GM18907 (cell line): ENCODE data around the gene LRP2.

Experiments
- ATAC-seq: cut with Tn5 transposase; IDR thresholded peaks from one replicate; pipeline ENCODE4 v1.9.1; 2021; ENCODE audit warnings: mild to moderate bottlenecking, moderate library complexity; ENCODE audit not compliant: unreplicated experiment

LRP2 gene

DNA sequence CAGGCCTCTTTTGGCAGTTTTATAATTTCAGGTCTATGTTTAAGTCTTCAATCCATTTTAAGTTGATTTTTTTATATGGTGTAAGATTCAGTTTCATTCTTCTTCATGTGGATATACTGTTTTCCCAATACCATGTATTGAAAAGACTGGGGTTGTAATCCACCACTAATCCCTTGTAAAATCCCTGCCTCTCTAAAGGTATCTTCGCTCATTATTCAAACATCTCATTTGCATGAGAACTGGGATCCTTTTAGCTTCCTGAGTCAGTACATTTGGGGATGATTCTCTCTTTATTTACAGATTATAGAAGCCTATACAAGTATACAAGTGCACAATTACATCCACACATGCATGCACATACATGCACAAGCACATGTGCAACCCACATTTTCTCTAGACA, 267.7 kb downstream of the LRP2 start:
- ATAC-seq = no peak

DNA sequence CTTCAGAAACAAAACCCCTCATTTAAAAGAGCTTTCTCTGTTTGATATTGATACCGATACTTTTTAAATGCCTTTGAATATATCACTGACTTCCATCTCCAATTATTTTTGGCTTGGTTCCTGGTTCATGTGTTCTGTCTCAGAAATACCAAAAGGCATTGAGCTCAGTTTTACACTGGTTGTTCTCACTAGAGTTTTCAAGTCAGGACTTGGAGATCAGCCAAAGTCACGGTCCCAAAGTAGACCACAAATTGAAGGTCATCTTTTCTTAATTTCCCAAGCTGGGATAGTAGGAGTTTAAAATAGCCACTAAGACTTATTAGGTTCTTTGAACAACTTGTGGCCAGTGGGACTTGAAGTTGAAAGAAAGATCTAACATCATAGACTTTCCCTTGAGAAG, 268.8 kb downstream of the LRP2 start:
- no peak for ATAC-seq

DNA sequence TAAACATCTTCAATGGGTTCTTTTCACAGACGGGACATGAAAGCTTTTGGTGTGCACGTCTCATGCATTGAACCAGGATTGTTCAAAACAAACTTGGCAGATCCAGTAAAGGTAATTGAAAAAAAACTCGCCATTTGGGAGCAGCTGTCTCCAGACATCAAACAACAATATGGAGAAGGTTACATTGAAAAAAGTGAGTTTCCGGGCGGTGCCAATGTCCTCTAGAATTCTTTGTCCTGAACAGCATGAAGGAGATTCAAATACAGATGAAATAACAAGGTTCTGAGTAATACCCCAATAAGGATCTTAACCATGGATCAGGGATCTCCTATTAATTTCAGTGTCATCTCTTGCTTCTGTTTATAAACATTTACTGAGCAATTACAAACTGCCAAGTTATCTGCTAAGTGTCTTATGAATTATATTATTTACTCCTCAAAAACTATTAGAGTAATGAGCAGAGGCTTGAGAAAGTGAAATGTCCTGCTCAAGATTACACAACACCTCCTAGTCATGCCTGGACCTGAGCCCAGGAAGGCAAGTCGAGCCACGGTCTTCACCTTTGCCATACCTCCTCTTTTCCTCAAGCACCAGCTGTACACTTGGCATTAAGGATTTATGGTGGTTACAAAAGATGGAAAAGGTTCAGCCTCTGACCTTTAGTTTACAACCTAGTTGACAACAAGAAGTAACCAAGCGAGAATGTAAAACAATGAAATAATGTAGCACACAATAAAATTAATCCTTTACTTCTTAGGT, 270.4 kb downstream of the LRP2 start:
- no peak for ATAC-seq

DNA sequence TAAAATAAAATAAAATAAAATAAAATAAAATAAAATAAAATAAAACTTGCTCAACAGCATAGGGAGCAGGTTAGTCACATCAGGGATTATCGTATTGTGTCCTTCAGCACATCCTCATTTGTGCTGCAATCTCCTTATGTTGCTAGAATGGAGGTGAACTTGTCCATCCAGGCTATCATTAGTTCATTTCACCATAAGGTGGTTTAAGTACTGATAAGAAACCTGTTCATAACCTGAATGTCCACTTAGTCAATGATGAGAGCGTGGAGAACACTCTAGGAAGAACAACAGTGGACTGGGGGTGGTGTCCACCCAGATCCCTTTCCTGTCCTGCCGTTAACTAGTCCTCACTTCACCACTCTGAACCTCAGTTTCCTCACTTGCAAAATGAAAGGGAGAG, 271.1 kb downstream of the LRP2 start:
- ATAC-seq = no peak

DNA sequence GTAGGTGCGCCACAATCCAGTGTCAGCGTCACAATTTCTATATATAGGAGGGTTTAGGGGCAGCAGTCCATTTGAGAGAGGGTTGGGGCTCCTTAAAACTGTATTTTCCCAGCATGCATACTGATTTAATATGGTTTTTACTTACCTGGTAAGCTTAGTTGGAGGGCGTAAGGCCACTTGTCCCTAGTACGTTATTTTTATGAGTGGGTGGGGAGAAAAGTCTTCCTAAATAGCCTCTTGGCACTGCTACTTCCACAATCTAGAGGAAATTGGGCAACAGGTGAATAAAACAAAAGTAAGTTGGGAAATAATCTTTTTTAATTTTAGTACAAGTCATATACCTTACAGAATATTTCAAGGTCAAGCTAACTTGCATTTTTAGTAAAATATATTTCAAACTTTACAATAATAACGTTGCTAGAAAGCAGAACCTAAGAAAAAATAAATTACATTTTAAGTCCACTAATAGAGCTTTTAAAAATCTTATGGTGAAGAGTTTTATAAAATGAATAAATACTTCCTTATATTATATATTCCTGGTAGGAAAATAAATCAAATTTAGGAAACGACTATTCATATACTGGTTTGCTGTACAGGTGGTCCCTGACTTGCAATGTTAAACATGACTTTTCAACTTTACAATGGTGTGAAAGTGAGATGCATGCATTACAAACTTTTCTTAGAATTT, 272.1 kb downstream of the LRP2 start:
- no peak for ATAC-seq

DNA sequence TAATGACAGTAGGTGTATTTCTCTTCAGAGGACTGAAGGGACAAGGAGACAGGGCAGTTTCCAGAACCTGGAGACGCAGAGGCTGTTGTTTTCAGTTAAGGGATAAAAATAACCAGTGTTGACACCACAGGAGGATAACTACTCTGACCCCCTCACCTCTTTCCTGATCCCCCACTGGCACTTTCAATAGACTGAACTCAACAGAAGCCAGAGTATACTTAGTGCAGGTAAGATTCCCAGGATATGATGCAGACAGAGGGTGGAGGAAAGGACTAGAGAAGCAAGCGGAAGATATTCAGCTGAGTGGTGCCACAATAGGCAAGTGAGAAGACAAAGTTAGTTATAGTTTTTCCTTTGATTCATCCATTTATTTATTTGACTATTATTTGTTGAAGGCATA, 273.2 kb downstream of the LRP2 start:
- ATAC-seq = no peak

DNA sequence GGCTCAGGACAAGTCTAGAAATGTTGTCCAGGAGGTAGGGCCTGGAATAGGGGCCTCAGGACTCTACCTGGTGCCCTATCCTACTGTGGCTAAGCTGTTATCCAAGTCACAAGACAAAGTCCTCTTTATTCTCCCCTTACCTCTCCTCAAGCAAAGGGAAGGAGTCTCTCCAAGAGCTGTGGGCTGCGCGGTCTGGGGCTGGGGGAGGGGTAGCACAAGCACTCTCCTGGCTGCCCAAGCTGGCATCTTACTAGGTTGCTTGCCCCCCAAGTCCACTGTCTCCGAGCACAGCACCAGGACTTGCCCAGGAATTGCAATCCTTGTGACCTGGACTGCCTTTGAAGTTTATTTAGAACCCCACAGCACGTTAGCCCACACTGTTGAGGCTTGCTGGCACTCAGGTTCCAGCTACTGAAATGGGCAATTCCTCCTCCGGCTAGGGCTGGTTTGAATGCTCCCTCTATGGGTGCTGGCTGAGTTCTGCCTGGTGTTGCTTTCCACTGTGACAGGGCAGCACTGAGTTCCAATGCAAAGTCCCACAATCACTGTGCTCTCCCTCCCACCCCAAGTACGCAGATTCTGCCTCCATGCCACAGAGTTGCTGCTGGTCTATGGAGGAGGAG, 274.5 kb downstream of the LRP2 start:
- ATAC-seq = no peak

- no peak for ATAC-seq
These were observed 275.4 kb downstream of the LRP2 start for GRCh38 chr2:169086893-169087467.

DNA sequence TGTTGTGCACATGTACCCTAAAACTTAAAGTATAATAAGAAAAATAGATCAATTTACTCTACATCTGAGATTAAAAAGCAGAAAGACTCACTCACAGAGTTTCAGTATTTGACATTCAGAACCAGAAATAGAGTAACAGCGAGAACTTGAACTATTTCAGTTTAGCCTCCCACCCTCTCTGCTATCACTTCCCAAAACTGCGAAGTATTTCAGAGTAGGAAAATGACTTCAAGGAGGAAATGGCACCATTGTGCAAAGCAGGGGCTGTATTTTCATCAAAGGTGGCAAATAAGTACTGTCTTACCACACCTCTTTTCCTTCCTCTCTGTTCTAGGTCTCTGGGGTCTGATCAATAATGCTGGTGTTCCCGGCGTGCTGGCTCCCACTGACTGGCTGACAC, 279.3 kb downstream of the LRP2 start:
- peak; percentile 54 for ATAC-seq

DNA sequence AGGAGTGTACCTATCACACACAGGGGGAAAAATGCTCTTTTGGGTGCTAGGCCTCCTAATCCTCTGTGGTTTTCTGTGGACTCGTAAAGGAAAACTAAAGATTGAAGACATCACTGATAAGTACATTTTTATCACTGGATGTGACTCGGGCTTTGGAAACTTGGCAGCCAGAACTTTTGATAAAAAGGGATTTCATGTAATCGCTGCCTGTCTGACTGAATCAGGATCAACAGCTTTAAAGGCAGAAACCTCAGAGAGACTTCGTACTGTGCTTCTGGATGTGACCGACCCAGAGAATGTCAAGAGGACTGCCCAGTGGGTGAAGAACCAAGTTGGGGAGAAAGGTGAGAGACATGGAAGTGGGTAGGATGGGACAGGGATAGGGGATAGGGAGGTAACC, 280.8 kb downstream of the LRP2 start:
- ATAC-seq = no peak

GRCh38 chr2:169080250-169081069, 281.9 kb downstream of the LRP2 start:
- peak; percentile 92 for ATAC-seq

GRCh38 chr2:169077674-169078240, 284.6 kb downstream of the LRP2 start:
- no peak for ATAC-seq
